Sigmoid colon (tissue), 7 donors: ENCODE results near the gene GLRA2. TPM values are rescaled to one million over a fixed set of nuclear protein-coding genes. Genes with fewer than 3 reads are reported as not detected.

ENCODE experiments used
- DNase-seq: peaks from one replicate; pipeline ENCODE4 v3.0.0-alpha.2; 2019
- H3K27ac ChIP-seq, 4 donors: fragments of 200-600 bp; sonication (generic); one replicate each; pipeline ENCODE4 v1.5.1; 2016 to 2019; ENCODE audit warnings: mild to moderate bottlenecking in 1 of 4
- H3K27me3 ChIP-seq, 3 donors: fragments of 200-600 bp; sonication (generic); one replicate each; pipeline ENCODE4 v1.5.1; 2019; ENCODE audit warnings: mild to moderate bottlenecking in 1 of 3
- H3K36me3 ChIP-seq, 4 donors: fragments of 200-600 bp; sonication (generic); one replicate each; pipeline ENCODE4 v1.5.1; 2016 to 2019
- H3K4me1 ChIP-seq, 4 donors: fragments of 200-600 bp; sonication (generic); one replicate each; pipeline ENCODE4 v1.5.1; 2017 to 2019
- H3K4me3 ChIP-seq, 4 donors: fragments of 200-600 bp; sonication (generic); one replicate each; pipeline ENCODE4 v1.5.1; 2017 to 2019; ENCODE audit warnings: mild to moderate bottlenecking in 2 of 4, moderate library complexity in 1 of 4
- H3K9me3 ChIP-seq, 4 donors: fragments of 200-600 bp in 3 of 4; sonication (generic) in 3 of 4; one replicate each; pipeline versions ENCODE4 v1.5.1 to v1.6.1; 2013 to 2019
- EP300 ChIP-seq, 4 donors: sonication (generic); formaldehyde crosslinking; IDR thresholded peaks; one replicate each; pipeline ENCODE4 v1.6.1; 2017; ENCODE audit warnings: antibody characterized with exemption in 4 of 4
- POLR2A ChIP-seq, 2 donors: fragments of 450-650 bp; IDR thresholded peaks; one replicate each; pipeline ENCODE4 v1.6.1; 2016; ENCODE audit warnings: antibody characterized with exemption in 2 of 2, mild to moderate bottlenecking in 2 of 2, moderate library complexity in 2 of 2
- POLR2AphosphoS5 ChIP-seq, 4 donors: sonication (generic); formaldehyde crosslinking; IDR thresholded peaks; one replicate each; pipeline ENCODE4 v1.6.1; 2017; ENCODE audit warnings: antibody characterized with exemption in 4 of 4
- WGBS, 2 donors: extraction: QIAGEN DNeasy Blood & Tissue Kit; methylation state at CpG; one replicate each; pipeline ENCODE4 v1.1.7; 2013; 5-methylcytosine and 5-hydroxymethylcytosine counted together
- intact Hi-C: fragments of 100-400 bp; cut with DNase I; formaldehyde crosslinking; loops from one replicate; pipeline ENCODE4 v1.15.1; 2023
- polyA plus RNA-seq, 3 donors: library from polyadenylated mRNA; stranded (reverse); fragments of 200-250 nt; gene quantifications; one replicate each; pipeline ENCODE4 v1.2.3, GENCODE V29; 2013
- total RNA-seq, 4 donors: library from RNA; depleted of rRNA; stranded (reverse); fragments of >200 nt; gene quantifications; one replicate each; pipeline ENCODE4 v1.1.0, GENCODE V29; 2016
- TF ChIP-seq, protein P1 (sequence below), 4 experiments: fragments of 450-650 bp in 3 of 4; fragments of 200-600 bp in 1 of 4; IDR thresholded peaks; one replicate each; pipeline ENCODE4 v1.5.1; 2016 to 2019; ENCODE audit warnings: antibody characterized with exemption in 4 of 4, mild to moderate bottlenecking in 3 of 4, moderate library complexity in 2 of 4
- donor health status: healthy with polysubstance abuse.
- donor health status: Bipolar disorder and iron deficiency.
- donor health status: healthy.

Gene GLRA2
- total and polyA plus RNA-seq, 7 donors, result under 0.01 to 1.9 (median 0.75) TPM; not detected in 3

DNA sequence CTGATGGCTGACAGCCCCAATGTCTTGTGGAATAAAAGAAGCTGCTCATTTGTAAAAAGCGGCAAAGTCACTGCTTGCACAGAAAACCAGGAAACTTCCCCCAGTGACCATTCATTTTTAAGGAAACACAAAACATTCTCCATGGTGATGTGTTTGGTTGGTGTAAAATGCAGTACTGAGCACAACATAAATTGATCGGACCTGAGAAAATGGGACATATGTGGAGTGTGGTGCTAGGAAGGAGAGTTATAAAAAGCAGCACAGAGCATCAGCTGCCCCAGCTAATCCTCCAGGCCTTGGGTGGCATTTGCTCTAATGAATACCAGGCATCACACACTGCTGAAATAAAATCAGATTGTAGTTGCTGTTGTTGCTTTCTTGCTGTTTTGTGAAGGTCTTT lies 55.2 kb downstream of the GLRA2 start:
- no peak for DNase-seq
- 93 to 95% methylated on average over 2 of the region's 2 CpGs for WGBS, 2 donors
- H3K27ac ChIP-seq, result no peak overlapping the region
- no peaks in the 10 kb centered on the region for H3K9me3 ChIP-seq
- H3K4me1 ChIP-seq, result no peaks in the 10 kb centered on the region
- no peaks in the 10 kb centered on the region for H3K27me3 ChIP-seq
- no peak overlapping the region for H3K4me3 ChIP-seq
- TF ChIP-seq EP300 (IDR thresholded peaks at IDR 0.05) (no peak), POLR2A (IDR thresholded peaks at IDR 0.05) (no peak), POLR2AphosphoS5 (IDR thresholded peaks at IDR 0.05) (no peak)
- TF ChIP-seq, protein P1, sequence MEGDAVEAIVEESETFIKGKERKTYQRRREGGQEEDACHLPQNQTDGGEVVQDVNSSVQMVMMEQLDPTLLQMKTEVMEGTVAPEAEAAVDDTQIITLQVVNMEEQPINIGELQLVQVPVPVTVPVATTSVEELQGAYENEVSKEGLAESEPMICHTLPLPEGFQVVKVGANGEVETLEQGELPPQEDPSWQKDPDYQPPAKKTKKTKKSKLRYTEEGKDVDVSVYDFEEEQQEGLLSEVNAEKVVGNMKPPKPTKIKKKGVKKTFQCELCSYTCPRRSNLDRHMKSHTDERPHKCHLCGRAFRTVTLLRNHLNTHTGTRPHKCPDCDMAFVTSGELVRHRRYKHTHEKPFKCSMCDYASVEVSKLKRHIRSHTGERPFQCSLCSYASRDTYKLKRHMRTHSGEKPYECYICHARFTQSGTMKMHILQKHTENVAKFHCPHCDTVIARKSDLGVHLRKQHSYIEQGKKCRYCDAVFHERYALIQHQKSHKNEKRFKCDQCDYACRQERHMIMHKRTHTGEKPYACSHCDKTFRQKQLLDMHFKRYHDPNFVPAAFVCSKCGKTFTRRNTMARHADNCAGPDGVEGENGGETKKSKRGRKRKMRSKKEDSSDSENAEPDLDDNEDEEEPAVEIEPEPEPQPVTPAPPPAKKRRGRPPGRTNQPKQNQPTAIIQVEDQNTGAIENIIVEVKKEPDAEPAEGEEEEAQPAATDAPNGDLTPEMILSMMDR (IDR thresholded peaks at IDR 0.05), result no peak
- intact Hi-C loops, result no loop called here
- no peaks in the 10 kb centered on the region for H3K36me3 ChIP-seq

DNA sequence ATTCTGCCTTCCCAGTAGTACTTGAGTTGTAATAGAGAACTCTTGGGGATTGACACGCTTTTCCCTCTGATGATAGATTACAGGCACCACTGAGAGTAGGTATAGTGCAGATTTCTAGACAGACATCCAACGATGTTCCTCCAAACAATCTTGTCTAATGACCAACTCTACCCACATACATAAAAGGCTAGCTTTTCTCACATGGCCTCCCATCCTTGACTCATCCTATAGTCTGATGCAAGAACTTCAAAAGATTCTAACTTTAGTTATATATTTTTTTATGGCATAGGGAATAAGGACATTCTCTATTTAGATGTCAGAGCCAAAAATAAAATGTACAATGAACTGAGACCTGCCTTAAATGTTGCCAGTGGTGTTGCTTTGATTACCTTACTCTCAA lies 60.9 kb downstream of the GLRA2 start:
- 79 to 88% methylated on average over 2 of the region's 2 CpGs for WGBS, 2 donors
- H3K27ac ChIP-seq, result no peak overlapping the region
- no peaks in the 10 kb centered on the region for H3K36me3 ChIP-seq
- H3K27me3 ChIP-seq, result no peaks in the 10 kb centered on the region
- no peak overlapping the region for H3K4me3 ChIP-seq
- H3K4me1 ChIP-seq, result no peaks in the 10 kb centered on the region
- no peak for DNase-seq
- no peak for TF ChIP-seq POLR2AphosphoS5 (IDR thresholded peaks at IDR 0.05)
- TF ChIP-seq, protein P1 (IDR thresholded peaks at IDR 0.05), result no peak
- TF ChIP-seq POLR2A (IDR thresholded peaks at IDR 0.05), result no peak
- TF ChIP-seq EP300 (IDR thresholded peaks at IDR 0.05), result no peak
- intact Hi-C loops, result no loop called here
- H3K9me3 ChIP-seq, result no peaks in the 10 kb centered on the region

DNA sequence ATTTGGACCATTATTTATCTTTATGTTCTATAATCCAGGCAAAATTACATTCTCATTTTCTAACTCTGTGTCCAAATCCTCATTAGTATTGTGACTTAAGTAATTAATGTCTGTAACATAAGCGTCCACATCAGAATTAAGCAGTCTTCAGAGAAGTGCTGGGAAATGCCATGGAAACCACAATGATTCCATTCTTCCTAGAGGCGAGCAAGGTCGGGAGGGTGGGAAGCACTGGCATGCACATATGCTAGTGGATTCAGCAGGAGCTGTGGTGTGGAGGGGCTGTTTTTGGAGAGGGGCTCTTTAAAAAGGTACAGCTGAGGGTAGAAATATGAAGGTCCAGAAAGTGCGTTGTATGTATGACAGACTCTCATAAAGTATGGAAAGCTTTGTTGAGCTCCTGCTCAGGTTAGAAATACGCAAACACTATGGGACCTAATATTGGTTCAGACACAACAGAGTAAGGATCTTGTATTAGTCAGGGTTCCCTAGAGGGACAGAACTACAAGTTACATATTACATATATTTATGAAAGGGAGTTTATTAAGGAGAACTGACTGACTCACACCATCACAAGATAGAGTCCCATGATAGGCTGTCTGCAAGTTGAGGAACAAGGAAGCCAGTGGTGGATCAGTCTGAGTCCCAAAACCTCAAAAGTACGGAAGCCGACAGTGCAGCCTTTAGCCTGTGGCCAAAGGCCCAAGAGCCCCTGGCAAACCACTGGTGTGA lies 61.5 kb downstream of the GLRA2 start:
- 92 to 95% methylated on average over 7 of the region's 7 CpGs for WGBS, 2 donors
- no peaks in the 10 kb centered on the region for H3K9me3 ChIP-seq
- no peak overlapping the region for H3K27ac ChIP-seq
- TF ChIP-seq EP300 (IDR thresholded peaks at IDR 0.05) (no peak), POLR2AphosphoS5 (IDR thresholded peaks at IDR 0.05) (no peak), POLR2A (IDR thresholded peaks at IDR 0.05) (no peak)
- TF ChIP-seq, protein P1 (IDR thresholded peaks at IDR 0.05), result no peak
- H3K4me3 ChIP-seq, result no peak overlapping the region
- no peaks in the 10 kb centered on the region for H3K4me1 ChIP-seq
- H3K27me3 ChIP-seq, result no peaks in the 10 kb centered on the region
- H3K36me3 ChIP-seq, result no peaks in the 10 kb centered on the region
- intact Hi-C loops, result no loop called here
- DNase-seq, result no peak

DNA sequence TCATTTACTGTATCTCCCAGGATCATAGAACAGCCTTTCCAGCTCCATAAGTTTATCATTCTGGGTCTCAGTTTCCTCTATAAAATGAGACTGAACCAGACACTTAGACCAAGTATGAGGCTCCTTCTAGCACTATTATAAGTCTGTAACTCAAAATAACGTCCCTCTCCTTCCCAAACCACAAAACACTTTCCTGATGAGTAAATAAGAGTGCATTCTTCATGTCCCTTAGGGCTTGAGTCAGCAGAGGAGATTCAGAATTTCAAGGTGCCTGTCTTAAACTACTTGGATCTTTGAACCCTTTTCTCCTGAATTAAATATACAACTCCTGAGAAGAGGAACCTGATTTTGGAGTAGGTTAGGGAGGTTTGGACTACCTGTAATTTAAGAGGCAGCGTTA lies 62.6 kb downstream of the GLRA2 start:
- Histone ChIP-seq H3K27me3 (no peaks in the 10 kb centered on the region), H3K9me3 (no peaks in the 10 kb centered on the region), H3K4me1 (no peaks in the 10 kb centered on the region), H3K4me3 (no peak overlapping the region), H3K27ac (no peak overlapping the region), H3K36me3 (no peaks in the 10 kb centered on the region)
- TF ChIP-seq POLR2AphosphoS5 (IDR thresholded peaks at IDR 0.05) (no peak), EP300 (IDR thresholded peaks at IDR 0.05) (no peak), POLR2A (IDR thresholded peaks at IDR 0.05) (no peak)
- TF ChIP-seq, protein P1 (IDR thresholded peaks at IDR 0.05), result no peak
- intact Hi-C loops, result no loop called here
- DNase-seq, result no peak
- 74 to 81% methylated on average over 2 of the region's 2 CpGs for WGBS, 2 donors

DNA sequence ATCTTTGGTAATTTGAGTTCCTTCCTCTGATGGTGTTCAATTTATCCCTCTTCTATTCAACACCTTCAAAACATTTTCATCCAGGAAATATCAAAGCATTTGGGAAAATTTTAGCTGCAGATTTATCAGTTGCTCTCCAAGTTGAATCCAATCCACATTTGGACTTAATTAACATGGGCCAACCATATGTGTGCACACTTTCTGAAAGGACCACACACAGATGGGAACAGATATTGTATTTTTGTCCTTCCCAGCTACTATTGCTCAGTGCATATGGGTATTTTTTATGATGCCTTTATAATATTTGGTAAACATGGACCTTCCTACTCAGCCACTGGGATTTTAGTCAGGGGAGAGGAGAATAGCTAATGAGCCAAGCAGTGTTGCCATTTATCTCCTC lies 65.2 kb downstream of the GLRA2 start:
- no peak for DNase-seq
- Histone ChIP-seq H3K36me3 (no peaks in the 10 kb centered on the region), H3K4me1 (no peaks in the 10 kb centered on the region), H3K27me3 (no peaks in the 10 kb centered on the region), H3K9me3 (no peaks in the 10 kb centered on the region), H3K4me3 (no peak overlapping the region), H3K27ac (no peak overlapping the region)
- intact Hi-C loops, result no loop called here
- TF ChIP-seq EP300 (IDR thresholded peaks at IDR 0.05) (no peak), POLR2A (IDR thresholded peaks at IDR 0.05) (no peak), POLR2AphosphoS5 (IDR thresholded peaks at IDR 0.05) (no peak)
- TF ChIP-seq, protein P1 (IDR thresholded peaks at IDR 0.05), result no peak
